Esophagus squamous epithelium (tissue), 5 donors: ENCODE data around the gene CEP295NL. TPM values are rescaled to one million over a fixed set of nuclear protein-coding genes. Genes with fewer than 3 reads are reported as not detected.
A peak's percentile ranks its signal among the peaks of the same experiment; 100 is the strongest.

ENCODE experiments used
- DNase-seq: peaks from one replicate; lab custom pipeline; 2025; lab: John Stamatoyannopoulos, UW
- H3K27ac ChIP-seq, 4 donors: fragments of 200-600 bp; sonication (generic); one replicate each; pipeline ENCODE4 v1.5.1; 2016 to 2019; ENCODE audit warnings: mild to moderate bottlenecking in 1 of 4
- H3K27me3 ChIP-seq, 4 donors: fragments of 200-600 bp; sonication (generic); 1 replicate in 3 of 4; 2 replicates in 1 of 4; pipeline versions ENCODE4 v1.5.1 to v1.6.0; 2017 to 2021; ENCODE audit warnings: antibody characterized with exemption in 1 of 4
- H3K36me3 ChIP-seq, 3 donors: fragments of 200-600 bp; sonication (generic); one replicate each; pipeline ENCODE4 v1.5.1; 2016 to 2019
- H3K4me1 ChIP-seq, 3 donors: fragments of 200-600 bp; sonication (generic); one replicate each; pipeline ENCODE4 v1.5.1; 2017 to 2019
- H3K4me3 ChIP-seq, 4 donors: fragments of 200-600 bp; sonication (generic); 1 replicate in 3 of 4; 2 replicates in 1 of 4; pipeline ENCODE4 v1.5.1; 2016 to 2019; ENCODE audit warnings: mild to moderate bottlenecking in 2 of 4, moderate library complexity in 1 of 4
- H3K9me3 ChIP-seq, 3 donors: fragments of 200-600 bp; sonication (generic); one replicate each; pipeline ENCODE4 v1.5.1; 2016 to 2019
- POLR2A ChIP-seq, 4 donors: fragments of 450-650 bp; IDR thresholded peaks; one replicate each; pipeline ENCODE4 v1.6.1; 2017; ENCODE audit warnings: antibody characterized with exemption in 4 of 4, mild to moderate bottlenecking in 4 of 4, moderate library complexity in 3 of 4
- WGBS, 2 donors: methylation state at CpG; one replicate each; pipeline ENCODE4 v1.1.5; 2018; 5-methylcytosine and 5-hydroxymethylcytosine counted together
- intact Hi-C: fragments of 100-400 bp; cut with DNase I; formaldehyde crosslinking; loops from one replicate; pipeline ENCODE4 v1.15.0; 2022
- total RNA-seq, 4 donors: library from RNA; depleted of rRNA; stranded (reverse); fragments of >200 nt; gene quantifications; one replicate each; pipeline ENCODE4 v1.1.0, GENCODE V29; 2016
- TF ChIP-seq, protein P1 (sequence below), 6 experiments: fragments of 450-650 bp in 4 of 6; fragments of 200-600 bp in 2 of 6; sonication (generic) in 2 of 6; IDR thresholded peaks; one replicate each; pipeline ENCODE4 v1.5.1; 2016 to 2019; ENCODE audit warnings: antibody characterized with exemption in 6 of 6, mild to moderate bottlenecking in 4 of 6, moderate library complexity in 4 of 6
- donor health status: DM: yes; HTN: yes; CAD: no.

CEP295NL gene
- total RNA-seq, 4 donors from 2014 or later, result 0.42 to 6.9 (median 1.1) TPM

DNA sequence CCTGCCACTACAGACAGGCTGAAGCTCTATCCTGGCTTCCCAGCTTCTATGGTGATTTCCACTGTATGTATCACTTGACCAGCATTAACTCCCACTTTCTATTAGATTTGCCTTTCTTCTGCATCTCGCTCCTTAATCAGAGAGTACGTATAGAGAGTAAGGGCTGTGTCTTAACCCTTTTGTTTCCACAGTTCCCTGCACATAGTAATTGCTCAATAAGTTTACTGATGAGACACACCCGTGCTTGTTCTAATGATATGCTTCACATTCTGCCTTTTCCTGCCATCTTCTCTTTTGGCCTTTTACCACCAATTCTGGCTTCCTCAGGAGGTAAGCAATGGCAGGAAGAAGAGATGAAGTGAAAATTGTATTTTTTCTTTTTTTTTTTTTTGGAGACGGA is 41.8 kb downstream of the CEP295NL start:
- TF ChIP-seq POLR2A (IDR thresholded peaks at IDR 0.05), result no peak
- TF ChIP-seq, protein P1, sequence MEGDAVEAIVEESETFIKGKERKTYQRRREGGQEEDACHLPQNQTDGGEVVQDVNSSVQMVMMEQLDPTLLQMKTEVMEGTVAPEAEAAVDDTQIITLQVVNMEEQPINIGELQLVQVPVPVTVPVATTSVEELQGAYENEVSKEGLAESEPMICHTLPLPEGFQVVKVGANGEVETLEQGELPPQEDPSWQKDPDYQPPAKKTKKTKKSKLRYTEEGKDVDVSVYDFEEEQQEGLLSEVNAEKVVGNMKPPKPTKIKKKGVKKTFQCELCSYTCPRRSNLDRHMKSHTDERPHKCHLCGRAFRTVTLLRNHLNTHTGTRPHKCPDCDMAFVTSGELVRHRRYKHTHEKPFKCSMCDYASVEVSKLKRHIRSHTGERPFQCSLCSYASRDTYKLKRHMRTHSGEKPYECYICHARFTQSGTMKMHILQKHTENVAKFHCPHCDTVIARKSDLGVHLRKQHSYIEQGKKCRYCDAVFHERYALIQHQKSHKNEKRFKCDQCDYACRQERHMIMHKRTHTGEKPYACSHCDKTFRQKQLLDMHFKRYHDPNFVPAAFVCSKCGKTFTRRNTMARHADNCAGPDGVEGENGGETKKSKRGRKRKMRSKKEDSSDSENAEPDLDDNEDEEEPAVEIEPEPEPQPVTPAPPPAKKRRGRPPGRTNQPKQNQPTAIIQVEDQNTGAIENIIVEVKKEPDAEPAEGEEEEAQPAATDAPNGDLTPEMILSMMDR (IDR thresholded peaks at IDR 0.05), result no peak
- H3K4me1 ChIP-seq, result peaks cover 0 to 27% (median 13%) of the 10 kb centered on the region in 3 donors
- DNase-seq, result no peak
- no peak overlapping the region for H3K4me3 ChIP-seq
- no peaks in the 10 kb centered on the region for H3K9me3 ChIP-seq
- WGBS, 2 donors, result 77 to 79% methylated on average over 4 of the region's 4 CpGs
- H3K27me3 ChIP-seq, result no peaks in the 10 kb centered on the region
- intact Hi-C loops, result no loop called here
- peak overlapping the region in 3 of 4 donors; percentile 60 to 89 (median 76) for H3K27ac ChIP-seq
- peaks cover 0 to 16% (median 3%) of the 10 kb centered on the region in 3 donors for H3K36me3 ChIP-seq

DNA sequence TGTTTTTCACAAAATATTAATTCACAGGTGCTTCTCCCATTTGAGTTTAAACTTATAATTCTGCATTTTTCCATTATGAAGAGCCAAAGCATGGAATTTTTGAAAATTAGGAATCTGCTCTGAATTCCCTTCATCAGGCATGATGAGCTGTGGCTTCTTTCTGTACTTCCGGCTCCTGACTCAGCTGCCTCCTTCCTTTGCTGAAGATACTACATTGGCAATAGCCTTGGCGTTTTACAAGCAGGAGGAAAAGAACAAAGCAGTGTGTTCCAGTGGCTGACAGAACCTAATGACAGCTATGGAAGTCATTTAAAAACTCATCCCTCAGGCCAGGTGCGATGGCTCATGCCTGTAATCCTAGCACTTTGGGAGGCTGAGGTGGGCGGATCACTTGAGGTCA is 44.0 kb downstream of the CEP295NL start:
- no peak overlapping the region for H3K27ac ChIP-seq
- peaks cover 0 to 35% (median 3%) of the 10 kb centered on the region in 3 donors for H3K36me3 ChIP-seq
- H3K4me3 ChIP-seq, result no peak overlapping the region
- WGBS, 2 donors, result 57 to 63% methylated on average over 4 of the region's 4 CpGs
- H3K9me3 ChIP-seq, result no peaks in the 10 kb centered on the region
- H3K27me3 ChIP-seq, result no peaks in the 10 kb centered on the region
- intact Hi-C loops, result no loop called here
- no peak for TF ChIP-seq POLR2A (IDR thresholded peaks at IDR 0.05)
- TF ChIP-seq, protein P1 (IDR thresholded peaks at IDR 0.05), result no peak
- no peak for DNase-seq
- H3K4me1 ChIP-seq, result peaks cover 0 to 17% (median 10%) of the 10 kb centered on the region in 3 donors

DNA sequence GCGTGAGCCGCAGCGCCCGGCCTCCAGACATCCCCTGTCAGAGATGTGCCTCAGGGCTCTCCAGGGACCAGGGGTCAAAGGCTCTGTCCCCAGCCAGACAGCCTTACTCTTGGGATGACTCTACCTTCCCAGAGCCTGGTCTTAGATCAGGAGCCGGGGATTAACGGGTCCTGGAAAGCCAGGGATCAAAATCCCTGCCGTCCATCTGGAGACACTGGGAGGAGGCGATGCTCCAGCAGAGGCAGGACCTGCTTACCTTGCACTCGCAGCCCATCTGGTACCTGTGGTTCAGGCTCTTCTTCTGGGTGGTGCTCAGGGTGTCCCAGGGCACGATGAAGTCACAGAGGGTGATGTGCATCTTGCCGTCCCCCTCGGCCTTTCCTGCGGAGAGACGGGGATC is 45.7 kb downstream of the CEP295NL start:
- whole genome bisulfite sequencing, 2 donors, result 88% methylated on average over 5 of the region's 14 CpGs; no CpG with 5 or more reads in 1 of the 2 donors
- no peak for TF ChIP-seq POLR2A (IDR thresholded peaks at IDR 0.05)
- TF ChIP-seq, protein P1 (IDR thresholded peaks at IDR 0.05), result no peak
- H3K27ac ChIP-seq, result no peak overlapping the region
- H3K4me1 ChIP-seq, result peaks cover 0 to 13% (median 9%) of the 10 kb centered on the region in 3 donors
- H3K36me3 ChIP-seq, result peaks cover 0 to 35% (median 3%) of the 10 kb centered on the region in 3 donors
- no peak for DNase-seq
- no peaks in the 10 kb centered on the region for H3K9me3 ChIP-seq
- no peak overlapping the region for H3K4me3 ChIP-seq
- no peaks in the 10 kb centered on the region for H3K27me3 ChIP-seq
- intact Hi-C loops, result no loop called here

DNA sequence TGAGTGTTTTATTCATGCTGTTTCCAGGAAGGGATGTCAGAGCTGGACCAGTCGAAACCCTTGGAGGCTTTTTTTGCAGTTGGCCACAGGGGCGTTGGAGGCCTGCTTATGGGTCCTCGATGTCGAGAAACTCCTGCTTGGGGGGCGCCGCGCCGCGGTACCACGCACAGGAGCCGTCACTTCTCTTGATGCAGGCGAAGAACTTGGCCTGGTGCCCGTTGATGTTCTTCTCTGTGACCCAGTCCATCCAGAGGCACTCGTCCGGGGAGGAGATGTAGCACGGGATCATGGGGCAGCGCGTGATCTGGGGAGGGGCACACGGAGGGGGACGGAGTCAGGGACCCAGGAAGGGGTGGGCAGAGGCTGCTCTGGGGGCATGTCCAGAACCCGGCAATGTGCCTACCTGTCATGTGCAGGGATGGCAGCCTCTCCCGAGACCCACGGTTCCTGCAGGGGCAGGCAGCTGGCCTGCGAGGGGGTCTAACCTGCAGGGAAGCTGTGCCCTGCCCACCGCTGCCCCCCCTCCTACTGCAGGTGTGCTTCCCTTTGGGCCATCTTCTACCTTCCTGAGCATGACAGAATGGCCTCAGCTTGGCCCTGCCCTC is 47.3 kb downstream of the CEP295NL start:
- Histone ChIP-seq H3K27me3 (no peaks in the 10 kb centered on the region), H3K27ac (no peak overlapping the region), H3K36me3 (peaks cover 0 to 35% (median 3%) of the 10 kb centered on the region in 3 donors), H3K4me1 (no peaks in the 10 kb centered on the region), H3K4me3 (no peak overlapping the region), H3K9me3 (no peaks in the 10 kb centered on the region)
- DNase-seq, result no peak
- no peak for TF ChIP-seq POLR2A (IDR thresholded peaks at IDR 0.05)
- TF ChIP-seq, protein P1 (IDR thresholded peaks at IDR 0.05), result no peak
- 60 to 81% methylated on average over 1 to 5 of the region's 25 CpGs for WGBS, 2 donors
- intact Hi-C loops, result no loop called here

DNA sequence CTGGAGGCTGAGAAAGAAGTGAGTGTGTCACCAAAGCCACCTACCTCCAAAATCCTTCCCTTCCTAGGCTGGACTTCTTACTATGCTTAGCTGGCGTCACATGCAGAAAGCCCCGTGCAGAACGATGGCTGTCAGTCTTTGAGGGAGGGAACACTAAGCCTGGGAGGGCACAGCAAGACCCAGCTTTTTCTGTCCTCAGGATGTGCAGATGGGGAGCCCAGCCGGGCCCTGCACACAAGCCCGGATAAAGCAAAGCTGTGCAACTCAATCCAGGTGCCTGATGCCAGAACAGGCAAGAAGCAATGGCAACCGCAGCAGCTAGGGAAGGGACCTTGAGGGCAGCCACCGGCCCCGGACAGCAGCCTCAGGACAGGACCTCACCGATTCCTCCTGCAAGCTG is 48.5 kb downstream of the CEP295NL start:
- Histone ChIP-seq H3K27ac (no peak overlapping the region), H3K4me3 (no peak overlapping the region), H3K27me3 (no peaks in the 10 kb centered on the region), H3K9me3 (no peaks in the 10 kb centered on the region), H3K36me3 (peaks cover 0 to 35% (median 3%) of the 10 kb centered on the region in 3 donors), H3K4me1 (no peaks in the 10 kb centered on the region)
- intact Hi-C loops, result no loop called here
- 78% methylated on average over 6 of the region's 9 CpGs; no CpG with 5 or more reads in 1 of the 2 donors for WGBS, 2 donors
- TF ChIP-seq, protein P1 (IDR thresholded peaks at IDR 0.05), result no peak
- no peak for TF ChIP-seq POLR2A (IDR thresholded peaks at IDR 0.05)
- DNase-seq, result no peak
